B cell (primary cell): ENCODE data around the gene STXBP6.

Source experiments
- CTCF ChIP-seq: fragments of 200-600 bp; IDR thresholded peaks from one replicate; pipeline ENCODE4 v1.8.0; 2022; ENCODE audit warnings: antibody characterized with exemption, mild to moderate bottlenecking
- EZH2 ChIP-seq: IDR thresholded peaks from 2 replicates; pipeline ENCODE4 v1.6.1; 2012; ENCODE audit warnings: borderline replicate concordance, low read depth, mild to moderate bottlenecking, moderate library complexity, low read length; ENCODE audit not compliant: insufficient read depth, poor library complexity, severe bottlenecking

- TF ChIP-seq EZH2 (no peak), CTCF (no peak)
Observed at GRCh38 chr14:24848102-24848790, 201.7 kb downstream of the STXBP6 start.
